Kidney epithelial cell (primary cell): ENCODE data around the gene PAQR5. TPM values are rescaled to one million over a fixed set of nuclear protein-coding genes. Genes with fewer than 3 reads are reported as not detected.
"Not testable (repeated sequence)": the region's sequence is repeated elsewhere in the genome, so short reads cannot be mapped to it uniquely, and the experiment has no call there.

Source experiments
- DNase-seq: peaks from one replicate; pipeline ENCODE4 v3.0.0-alpha.2; 2010; ENCODE audit warnings: low read depth
- H3K27me3 ChIP-seq: 2 replicates; pipeline ENCODE4 v1.6.0; 2011; ENCODE audit warnings: low read length; ENCODE audit not compliant: control insufficient read depth, insufficient read depth
- H3K36me3 ChIP-seq: 2 replicates; pipeline ENCODE4 v1.5.1; 2011; ENCODE audit warnings: low read length; ENCODE audit not compliant: control insufficient read depth, insufficient read depth
- H3K4me3 ChIP-seq: 2 replicates; pipeline ENCODE4 v1.5.1; 2011; ENCODE audit warnings: low read depth, mild to moderate bottlenecking, control low read depth, low read length
- CTCF ChIP-seq: IDR thresholded peaks from 2 replicates; pipeline ENCODE4 v1.5.1; 2011; ENCODE audit warnings: mild to moderate bottlenecking, moderate library complexity, low read length, control low read depth, inconsistent platforms; ENCODE audit not compliant: insufficient read depth, poor library complexity, severe bottlenecking
- total RNA-seq: library from RNA; depleted of rRNA; stranded (reverse); fragments of >200 nt; gene quantifications from 2 replicates; pipeline ENCODE4 v1.2.3, GENCODE V29; 2015

Gene PAQR5
- total RNA-seq, 1 donor from 2014 or later: 9.7 TPM

GRCh38 chr15:69375151-69375790 is 76.6 kb downstream of the PAQR5 start:
- Histone ChIP-seq H3K4me3 (no peak overlapping the region), H3K27me3 (no peaks in the 10 kb centered on the region), H3K36me3 (no peaks in the 10 kb centered on the region)
- DNase-seq: no peak
- TF ChIP-seq CTCF: no peak

GRCh38 chr15:69377216-69377970 is 78.7 kb downstream of the PAQR5 start:
- no peaks in the 10 kb centered on the region for H3K36me3 ChIP-seq
- no peak for TF ChIP-seq CTCF
- no peak for DNase-seq
- H3K27me3 ChIP-seq: no peaks in the 10 kb centered on the region
- no peak overlapping the region for H3K4me3 ChIP-seq

- H3K36me3 ChIP-seq: no peaks in the 10 kb centered on the region
- no peaks in the 10 kb centered on the region for H3K27me3 ChIP-seq
- no peak overlapping the region for H3K4me3 ChIP-seq
- no peak for DNase-seq
- TF ChIP-seq CTCF: peak; percentile 18
Observed at GRCh38 chr15:69380100-69380725, 81.5 kb downstream of the PAQR5 start.

GRCh38 chr15:69380726-69381105 is 82.0 kb downstream of the PAQR5 start:
- Histone ChIP-seq H3K27me3 (no peaks in the 10 kb centered on the region), H3K36me3 (no peaks in the 10 kb centered on the region), H3K4me3 (no peak overlapping the region)
- no peak for DNase-seq
- TF ChIP-seq CTCF: no peak

GRCh38 chr15:69382176-69382575 is 83.5 kb downstream of the PAQR5 start:
- not testable (repeated sequence) for DNase-seq, H3K36me3 ChIP-seq, H3K27me3 ChIP-seq, H3K4me3 ChIP-seq

- not testable (repeated sequence) for H3K27me3 ChIP-seq, DNase-seq, H3K4me3 ChIP-seq, H3K36me3 ChIP-seq
Observed at GRCh38 chr15:69384066-69384465, 85.4 kb downstream of the PAQR5 start.
